MM.1S (cell line): ENCODE measurements around the gene C2orf66.

ENCODE experiments used
- CTCF ChIP-seq: fragments of 300-600 bp; sonication (generic); IDR thresholded peaks from 2 replicates; pipeline ENCODE4 v1.5.1; 2016; ENCODE audit warnings: antibody characterized with exemption, low read length, mixed read lengths
- EZH2 ChIP-seq: fragments of 300-600 bp; sonication (generic); optimal IDR thresholded peaks from 2 replicates; pipeline ENCODE3; 2017; ENCODE audit warnings: low read depth, mild to moderate bottlenecking, antibody characterized with exemption, low read length, mixed read lengths

GRCh38 chr2:196849895-196850294 lies 40.7 kb upstream of the C2orf66 start:
- TF ChIP-seq CTCF: peak; percentile 11
- TF ChIP-seq EZH2: no peak
